GM23248 (cell line): Measurements from ENCODE around the gene PPM1L.

Source experiments
- EZH2 ChIP-seq: fragments of 200-600 bp; sonication (generic); IDR thresholded peaks from 2 replicates; pipeline ENCODE4 v1.6.1; 2018; ENCODE audit warnings: antibody characterized with exemption, mild to moderate bottlenecking; ENCODE audit not compliant: insufficient read depth, poor library complexity, severe bottlenecking
- EZH2phosphoT487 ChIP-seq: fragments of 200-600 bp; sonication (generic); IDR thresholded peaks from 2 replicates; pipeline ENCODE4 v1.6.1; 2018; ENCODE audit warnings: antibody characterized with exemption, moderate library complexity, mild to moderate bottlenecking, low read depth; ENCODE audit not compliant: insufficient read depth

DNA sequence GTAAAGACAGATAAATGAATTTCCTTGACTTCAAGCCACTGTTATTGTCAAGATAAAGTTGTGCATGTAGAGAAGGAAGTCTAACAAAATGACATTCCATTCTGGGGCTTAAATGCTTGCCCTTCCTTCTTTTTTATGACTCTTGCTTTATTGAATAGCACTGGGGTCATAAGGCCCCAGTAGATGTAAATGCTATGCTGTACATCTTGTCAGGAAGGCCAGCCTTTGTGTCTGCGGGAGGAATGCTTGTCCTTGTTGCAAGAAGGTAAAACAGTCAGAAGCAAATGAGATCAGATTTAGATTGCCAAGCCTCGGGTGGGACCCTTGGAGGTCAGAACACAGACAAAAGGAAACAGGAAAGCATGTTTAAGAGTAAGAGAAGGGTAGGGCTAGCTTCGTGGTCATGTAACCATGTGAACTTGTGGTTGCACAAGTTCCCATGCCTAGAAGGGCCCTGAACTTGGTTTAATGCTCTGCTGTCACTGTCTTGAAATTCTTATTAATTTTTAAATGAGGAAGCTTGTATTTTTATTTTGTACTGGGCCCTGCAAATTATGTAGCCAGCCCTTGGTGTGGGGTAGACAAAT, 81.5 kb downstream of the PPM1L start:
- TF ChIP-seq EZH2 (no peak), EZH2phosphoT487 (no peak)
